AG04449 (cell line): Measurements from ENCODE around the gene ZNF664.

Source experiments
- CTCF ChIA-PET: fragments of 350-600 bp; formaldehyde crosslinking; extraction: SDS; loops from one replicate; lab custom pipeline; 2021; ENCODE audit warnings: antibody characterized with exemption; lab: Yijun Ruan, JAX
- POLR2A ChIA-PET: fragments of 400-600, 350-600 bp; formaldehyde crosslinking; extraction: SDS; loops from one replicate; lab custom pipeline; 2020; ENCODE audit warnings: antibody characterized with exemption, inconsistent platforms; lab: Yijun Ruan, JAX
- DNase-seq: peaks from one replicate; pipeline ENCODE4 v3.0.0-alpha.2; 2010; ENCODE audit warnings: low read depth, low spot score
- H3K4me3 ChIP-seq: 2 replicates; pipeline ENCODE4 v1.5.1; 2011; ENCODE audit warnings: low read depth, mild to moderate bottlenecking, control low read depth, low read length
- TF ChIP-seq, protein P1 (sequence below): IDR thresholded peaks from one replicate; pipeline ENCODE4 v1.5.1; 2011; ENCODE audit warnings: mild to moderate bottlenecking, moderate library complexity, low read length, control low read depth, inconsistent platforms; ENCODE audit not compliant: insufficient read depth; ENCODE audit errors: missing control alignments

Gene ZNF664

DNA sequence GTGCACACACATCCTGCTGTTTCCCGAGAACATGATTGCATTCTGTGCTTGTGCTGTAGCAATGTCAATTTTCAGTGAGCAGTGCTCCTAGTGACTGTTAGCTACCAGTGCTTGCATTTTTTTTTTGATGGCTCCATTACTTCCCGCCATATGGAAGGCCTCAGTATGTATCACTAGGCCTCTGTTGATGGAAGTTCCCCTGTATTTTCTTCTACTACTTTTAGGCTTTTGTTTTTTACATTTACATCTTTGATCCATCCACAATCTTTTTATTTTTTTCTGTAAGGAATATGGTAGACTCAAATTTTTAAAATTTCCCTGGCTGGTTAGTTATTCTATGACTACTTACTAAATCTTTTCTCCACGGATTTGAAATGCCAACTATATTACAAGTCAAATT is 49.1 kb downstream of the ZNF664 start:
- no peak overlapping the region for H3K4me3 ChIP-seq
- CTCF ChIA-PET = interaction anchor here (1.4 kb wide), 1 partner anchor 11 kb away, joined by 5 read pairs; no protein-coding TSS in a partner anchor

DNA sequence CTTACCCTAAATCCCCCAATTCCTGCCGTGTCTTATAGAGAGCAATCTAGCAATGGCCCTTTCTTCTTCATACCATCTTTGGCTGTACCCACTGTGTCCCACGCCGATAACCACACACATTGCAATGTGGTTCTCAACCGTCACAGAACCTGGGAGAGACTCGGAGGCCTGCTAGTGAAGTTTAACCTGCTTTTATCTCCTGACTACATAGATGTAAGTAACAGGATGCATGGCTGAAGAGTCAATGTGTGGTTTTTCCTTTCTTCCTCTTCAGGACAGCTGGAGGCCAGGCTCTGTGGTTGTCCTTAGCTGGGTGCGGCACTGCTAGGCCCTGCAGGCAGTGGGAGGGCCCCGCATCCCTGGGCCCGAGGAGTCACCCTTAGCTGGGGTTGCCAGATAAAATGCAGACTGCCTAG is 51.3 kb downstream of the ZNF664 start:
- CTCF ChIA-PET = interaction anchor here (0.8 to 2.0 kb wide), 5 partner anchors 8 to 224 kb away, joined by 3 to 6 read pairs (median 3); no protein-coding TSS in a partner anchor

More for the DNA sequence above, 49.1 kb downstream of the ZNF664 start:
- TF ChIP-seq, protein P1, sequence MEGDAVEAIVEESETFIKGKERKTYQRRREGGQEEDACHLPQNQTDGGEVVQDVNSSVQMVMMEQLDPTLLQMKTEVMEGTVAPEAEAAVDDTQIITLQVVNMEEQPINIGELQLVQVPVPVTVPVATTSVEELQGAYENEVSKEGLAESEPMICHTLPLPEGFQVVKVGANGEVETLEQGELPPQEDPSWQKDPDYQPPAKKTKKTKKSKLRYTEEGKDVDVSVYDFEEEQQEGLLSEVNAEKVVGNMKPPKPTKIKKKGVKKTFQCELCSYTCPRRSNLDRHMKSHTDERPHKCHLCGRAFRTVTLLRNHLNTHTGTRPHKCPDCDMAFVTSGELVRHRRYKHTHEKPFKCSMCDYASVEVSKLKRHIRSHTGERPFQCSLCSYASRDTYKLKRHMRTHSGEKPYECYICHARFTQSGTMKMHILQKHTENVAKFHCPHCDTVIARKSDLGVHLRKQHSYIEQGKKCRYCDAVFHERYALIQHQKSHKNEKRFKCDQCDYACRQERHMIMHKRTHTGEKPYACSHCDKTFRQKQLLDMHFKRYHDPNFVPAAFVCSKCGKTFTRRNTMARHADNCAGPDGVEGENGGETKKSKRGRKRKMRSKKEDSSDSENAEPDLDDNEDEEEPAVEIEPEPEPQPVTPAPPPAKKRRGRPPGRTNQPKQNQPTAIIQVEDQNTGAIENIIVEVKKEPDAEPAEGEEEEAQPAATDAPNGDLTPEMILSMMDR = no peak
- POLR2A ChIA-PET = no interaction called here
- no peak for DNase-seq

DNA sequence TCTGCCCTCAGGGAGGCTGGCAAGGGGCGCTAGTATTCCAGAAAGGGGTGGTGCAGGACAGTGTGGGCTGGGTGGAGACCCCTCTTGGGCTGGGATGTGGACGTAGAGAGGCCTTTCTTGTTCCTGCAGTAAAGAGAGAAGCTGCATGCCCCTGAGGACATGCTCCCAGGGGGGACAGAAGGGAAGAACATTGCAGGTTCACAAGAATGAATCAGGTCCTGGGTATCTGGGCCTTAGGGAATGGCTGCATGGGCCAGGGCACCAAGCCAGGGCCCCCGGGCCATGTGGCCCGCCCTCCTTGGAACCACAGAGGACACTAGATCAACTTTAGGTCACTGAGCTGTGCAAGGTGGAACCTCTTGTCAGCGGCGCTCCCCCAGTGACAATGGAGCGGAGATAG is 51.8 kb downstream of the ZNF664 start:
- POLR2A ChIA-PET = interaction anchor here (0.6 kb wide), 1 partner anchor 9 kb away, joined by 3 read pairs; no protein-coding TSS in a partner anchor
- no peak for DNase-seq
- TF ChIP-seq, protein P1 = no peak
- H3K4me3 ChIP-seq = no peak overlapping the region
- CTCF ChIA-PET = interaction anchor here (0.7 to 2.0 kb wide), 7 partner anchors 7 to 224 kb away, joined by 3 to 6 read pairs (median 3); no protein-coding TSS in a partner anchor

More for the DNA sequence above, 51.3 kb downstream of the ZNF664 start:
- no peak for DNase-seq
- POLR2A ChIA-PET = interaction anchor here (0.6 kb wide), 1 partner anchor 8 kb away, joined by 3 read pairs; no protein-coding TSS in a partner anchor
- TF ChIP-seq, protein P1 = no peak
- H3K4me3 ChIP-seq = no peak overlapping the region

DNA sequence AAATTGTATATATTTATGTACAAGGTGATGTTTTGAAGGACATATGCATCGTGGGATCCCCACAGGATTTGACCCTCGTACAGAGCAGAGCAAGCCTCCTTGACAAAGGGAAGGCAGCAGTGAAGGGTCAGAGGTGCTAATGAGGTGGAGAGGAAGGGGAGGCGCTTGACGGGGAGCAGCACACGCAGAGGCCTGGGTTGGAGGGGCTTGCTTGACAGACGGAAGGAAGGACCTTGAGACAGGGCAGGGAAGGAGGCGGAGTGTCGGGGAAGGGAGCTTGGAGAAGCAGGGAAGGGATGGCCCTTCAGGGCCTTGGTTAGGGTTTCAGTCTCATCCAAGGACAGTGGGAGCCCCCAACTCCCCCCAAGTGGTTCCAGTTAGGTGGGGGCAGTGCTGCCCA is 52.6 kb downstream of the ZNF664 start:
- ChIA-PET CTCF (interaction anchor here (0.7 to 2.0 kb wide), 4 partner anchors 8 to 225 kb away, joined by 3 to 6 read pairs (median 4); no protein-coding TSS in a partner anchor), POLR2A (no interaction called here)
- no peak overlapping the region for H3K4me3 ChIP-seq
- no peak for DNase-seq
- TF ChIP-seq, protein P1 = no peak

DNA sequence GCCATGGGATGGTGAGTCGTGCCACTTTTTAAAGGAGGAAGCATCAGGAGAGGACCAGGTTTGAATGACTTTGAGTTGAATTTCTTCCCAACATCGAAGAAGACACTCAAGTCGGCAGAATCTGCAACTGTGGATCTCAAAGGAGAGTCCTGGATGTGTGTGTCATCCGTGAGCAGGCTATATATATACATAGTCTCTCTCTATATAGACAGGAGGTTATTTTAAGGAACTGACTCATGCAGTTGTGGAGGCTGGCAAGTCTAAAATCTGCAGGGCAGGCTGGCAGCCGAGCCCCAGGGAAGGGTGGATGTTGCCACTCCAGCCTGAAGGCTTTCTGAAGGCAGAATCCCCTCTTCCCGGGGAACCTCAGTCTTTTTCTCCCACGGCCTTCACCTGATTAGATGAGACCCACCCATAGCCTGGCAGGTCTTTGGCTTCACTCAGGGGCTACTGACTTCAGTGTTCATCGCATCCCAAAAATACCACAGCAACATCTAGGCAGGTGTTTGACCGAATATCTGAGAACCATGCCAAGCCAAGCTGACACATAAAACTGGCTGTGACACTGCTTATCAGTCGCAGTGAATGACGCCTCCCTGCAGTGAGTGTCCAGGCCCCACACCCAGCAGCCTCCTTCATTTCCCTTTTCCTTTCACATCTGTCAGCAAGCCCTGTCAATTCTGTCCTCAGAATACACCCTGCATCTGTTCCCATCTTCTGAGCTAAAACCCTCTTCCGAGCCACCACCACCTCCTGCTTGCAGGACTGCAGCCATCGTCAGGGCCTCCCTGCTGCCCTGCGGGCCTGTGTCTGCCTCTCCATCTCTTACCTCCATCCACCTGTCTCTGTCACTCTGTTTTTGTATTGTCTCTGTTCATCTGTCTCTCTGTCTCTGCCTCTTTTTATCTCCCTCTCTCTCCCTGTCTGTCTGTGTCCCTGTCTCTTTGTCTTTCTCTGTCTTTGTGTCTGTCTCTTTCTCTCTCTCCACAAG is 54.0 kb downstream of the ZNF664 start:
- peak; percentile 58 for DNase-seq
- TF ChIP-seq, protein P1 = no peak
- POLR2A ChIA-PET = no interaction called here
- CTCF ChIA-PET = interaction anchor here (1.3 to 2.4 kb wide), 2 partner anchors 11 to 58 kb away, joined by 3 to 8 read pairs; no protein-coding TSS in a partner anchor
- H3K4me3 ChIP-seq = no peak overlapping the region
